Tibial nerve (tissue), 4 donors: ENCODE measurements around the gene AURKAIP1. TPM values are rescaled to one million over a fixed set of nuclear protein-coding genes. Genes with fewer than 3 reads are reported as not detected.
"Not testable (repeated sequence)": the region's sequence is repeated elsewhere in the genome, so short reads cannot be mapped to it uniquely, and the experiment has no call there.

Experiments
- DNase-seq, 2 donors: peaks; one replicate each; pipeline ENCODE4 v3.0.0-alpha.2; 2019; ENCODE audit warnings: low spot score in 2 of 2
- H3K27ac ChIP-seq, 4 donors: fragments of 200-600 bp; sonication (generic) in 3 of 4; one replicate each; pipeline ENCODE4 v1.5.1; 2017 to 2019; ENCODE audit warnings: mild to moderate bottlenecking in 1 of 4
- H3K27me3 ChIP-seq, 2 donors: fragments of 200-600 bp; sonication (generic) in 1 of 2; one replicate each; pipeline versions ENCODE4 v1.5.1 to v1.6.0; 2017 to 2019
- H3K36me3 ChIP-seq, 3 donors: fragments of 200-600 bp; sonication (generic); one replicate each; pipeline ENCODE4 v1.5.1; 2018 to 2019
- H3K4me1 ChIP-seq, 4 donors: fragments of 200-600 bp; sonication (generic) in 3 of 4; one replicate each; pipeline ENCODE4 v1.5.1; 2017 to 2019
- H3K4me3 ChIP-seq, 4 donors: fragments of 200-600 bp; sonication (generic) in 3 of 4; one replicate each; pipeline ENCODE4 v1.5.1; 2017 to 2019; ENCODE audit warnings: mild to moderate bottlenecking in 1 of 4, moderate library complexity in 1 of 4
- H3K9me3 ChIP-seq, 4 donors: fragments of 200-600 bp; sonication (generic) in 3 of 4; one replicate each; pipeline ENCODE4 v1.5.1; 2017 to 2019
- CTCF ChIP-seq, 5 experiments: fragments of 200-600 bp in 3 of 5; fragments of 450-650 bp in 2 of 5; sonication (generic) in 3 of 5; IDR thresholded peaks; one replicate each; pipeline ENCODE4 v1.5.1; 2016 to 2019; ENCODE audit warnings: antibody characterized with exemption in 5 of 5, mild to moderate bottlenecking in 3 of 5, moderate library complexity in 2 of 5
- EP300 ChIP-seq, 2 donors: sonication (generic); formaldehyde crosslinking; IDR thresholded peaks; one replicate each; pipeline ENCODE4 v1.6.1; 2017; ENCODE audit warnings: antibody characterized with exemption in 2 of 2, mild to moderate bottlenecking in 1 of 2
- POLR2A ChIP-seq, 2 donors: fragments of 450-650 bp; IDR thresholded peaks; one replicate each; pipeline ENCODE4 v1.6.1; 2017; ENCODE audit warnings: antibody characterized with exemption in 2 of 2, mild to moderate bottlenecking in 2 of 2, moderate library complexity in 2 of 2
- WGBS, 2 donors: methylation state at CpG; one replicate each; pipeline ENCODE4 v1.1.5; 2018; 5-methylcytosine and 5-hydroxymethylcytosine counted together
- total RNA-seq, 4 donors: library from RNA; depleted of rRNA; stranded (reverse); fragments of >200 nt; gene quantifications; one replicate each; pipeline ENCODE4 v1.1.0, GENCODE V29; 2016

AURKAIP1 gene
- total RNA-seq, 4 donors from 2014 or later = 63.9 to 128 (median 105) TPM

GRCh38 chr1:1388078-1388472 lies 13.1 kb upstream of the AURKAIP1 start:
- Histone ChIP-seq H3K4me1 (no peaks in the 10 kb centered on the region), H3K36me3 (peaks cover 8 to 99% (median 64%) of the 10 kb centered on the region in 3 donors), H3K27ac (no peak overlapping the region), H3K4me3 (no peak overlapping the region), H3K9me3 (no peaks in the 10 kb centered on the region), H3K27me3 (no peaks in the 10 kb centered on the region)
- no peak for DNase-seq
- WGBS, 2 donors = 94 to 97% methylated on average over 16 of the region's 16 CpGs
- TF ChIP-seq CTCF (IDR thresholded peaks at IDR 0.05) (no peak), EP300 (IDR thresholded peaks at IDR 0.05) (no peak)

GRCh38 chr1:1387098-1388077 lies 12.4 kb upstream of the AURKAIP1 start:
- WGBS, 2 donors = 95 to 96% methylated on average over 49 to 50 of the region's 50 CpGs

GRCh38 chr1:1385931-1386330 lies 10.9 kb upstream of the AURKAIP1 start:
- no peak for DNase-seq
- Histone ChIP-seq H3K27me3 (no peaks in the 10 kb centered on the region), H3K4me1 (no peaks in the 10 kb centered on the region), H3K36me3 (peaks cover 8 to 86% (median 50%) of the 10 kb centered on the region in 3 donors), H3K9me3 (no peaks in the 10 kb centered on the region), H3K4me3 (no peak overlapping the region), H3K27ac (no peak overlapping the region)
- WGBS, 2 donors = 89 to 93% methylated on average over 7 to 8 of the region's 8 CpGs
- TF ChIP-seq CTCF (IDR thresholded peaks at IDR 0.05) (no peak), POLR2A (IDR thresholded peaks at IDR 0.05) (no peak), EP300 (IDR thresholded peaks at IDR 0.05) (no peak)

More at GRCh38 chr1:1387098-1388077, 12.4 kb upstream of the AURKAIP1 start:
- Histone ChIP-seq H3K27ac (no peak overlapping the region), H3K9me3 (no peaks in the 10 kb centered on the region), H3K27me3 (no peaks in the 10 kb centered on the region), H3K4me1 (no peaks in the 10 kb centered on the region), H3K4me3 (no peak overlapping the region), H3K36me3 (peaks cover 8 to 93% (median 61%) of the 10 kb centered on the region in 3 donors)
- TF ChIP-seq EP300 (IDR thresholded peaks at IDR 0.05) (no peak), POLR2A (IDR thresholded peaks at IDR 0.05) (no peak), CTCF (IDR thresholded peaks at IDR 0.05) (no peak)
- no peak for DNase-seq

- peaks cover 7 to 84% (median 46%) of the 10 kb centered on the region in 3 donors for H3K36me3 ChIP-seq
- WGBS, 2 donors = 93 to 94% methylated on average over 29 of the region's 29 CpGs
- H3K27ac ChIP-seq, H3K4me1 ChIP-seq, H3K4me3 ChIP-seq, H3K27me3 ChIP-seq, DNase-seq, H3K9me3 ChIP-seq: not testable (repeated sequence)
Measured at GRCh38 chr1:1385339-1385738, 10.3 kb upstream of the AURKAIP1 start.

- Histone ChIP-seq H3K27ac (no peak overlapping the region), H3K27me3 (no peaks in the 10 kb centered on the region), H3K4me3 (no peak overlapping the region), H3K9me3 (no peaks in the 10 kb centered on the region), H3K4me1 (peaks cover 0 to under 1% (median 0%) of the 10 kb centered on the region in 4 donors), H3K36me3 (peaks cover under 1 to 44% (median 7%) of the 10 kb centered on the region in 3 donors)
- DNase-seq = no peak
- TF ChIP-seq POLR2A (IDR thresholded peaks at IDR 0.05) = no peak
- TF ChIP-seq EP300 (IDR thresholded peaks at IDR 0.05) = no peak
- no peak for TF ChIP-seq CTCF (IDR thresholded peaks at IDR 0.05)
- 56 to 76% methylated on average over 3 to 8 of the region's 8 CpGs for WGBS, 2 donors
Measured at GRCh38 chr1:1381294-1381693, 6.3 kb upstream of the AURKAIP1 start.
